Activated gamma-delta T cell treated with Interleukin-2 at 50 U/mL for 16 hours (primary cell): Measurements from ENCODE around the gene RUVBL1.

ENCODE experiments used
- DNase-seq: peaks from one replicate; pipeline ENCODE4 v3.0.0-alpha.2; 2020

The RUVBL1 gene

DNA sequence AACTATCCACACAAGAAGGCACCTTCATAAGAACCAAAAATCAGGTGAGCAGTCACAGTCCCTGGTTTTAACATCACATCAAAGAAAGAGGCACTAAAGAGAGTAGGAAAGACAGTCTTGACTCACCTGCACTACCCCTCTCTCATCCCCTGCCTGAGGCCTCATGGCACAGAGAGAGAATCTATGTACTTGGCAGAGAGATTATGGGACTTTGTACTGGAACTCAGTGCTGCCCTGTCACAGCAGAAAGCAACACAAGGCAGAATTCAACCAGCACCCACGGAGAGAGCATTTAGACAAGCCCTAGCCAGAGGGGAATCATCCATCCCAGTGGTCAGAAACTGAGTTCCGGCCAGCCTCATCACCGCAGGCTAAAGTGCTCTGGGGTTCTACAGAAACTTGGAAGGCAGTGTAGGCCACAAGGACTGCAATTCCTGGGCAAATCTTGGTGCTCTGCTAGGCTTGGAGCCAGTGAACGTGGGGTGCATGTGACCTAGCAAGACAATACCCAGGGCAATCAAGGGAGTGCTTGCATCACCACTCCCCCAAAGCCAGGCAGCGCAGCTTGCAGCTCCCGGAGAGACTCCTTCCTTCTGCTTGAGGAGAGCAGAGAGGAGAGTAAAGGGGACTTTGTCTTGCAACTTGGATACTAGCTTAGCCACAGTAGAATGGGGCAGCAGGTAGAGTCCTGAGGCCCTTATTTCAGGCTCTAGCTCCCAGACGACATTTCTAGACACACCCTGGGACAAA is 8.5 kb upstream of the RUVBL1 start:
- no peak for DNase-seq

DNA sequence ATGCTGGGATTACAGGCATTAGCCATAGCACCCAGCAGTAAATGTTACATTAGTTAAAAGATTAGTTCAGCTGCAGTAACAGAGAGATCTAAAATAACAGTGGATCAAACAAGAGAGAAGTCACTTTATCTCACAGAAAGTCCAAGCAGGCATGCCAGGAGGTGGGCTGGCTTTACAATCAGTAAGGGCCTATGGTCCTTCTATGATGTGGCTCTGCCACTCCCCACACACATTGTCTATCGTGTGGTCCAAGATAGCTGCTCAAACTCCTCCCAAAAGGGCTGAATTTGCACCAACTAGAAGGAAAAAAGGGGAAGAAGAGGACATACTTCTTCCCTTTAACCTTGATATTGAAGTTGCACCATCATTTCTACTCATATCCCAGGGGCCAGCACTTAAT is 4.6 kb upstream of the RUVBL1 start:
- DNase-seq, result no peak

DNA sequence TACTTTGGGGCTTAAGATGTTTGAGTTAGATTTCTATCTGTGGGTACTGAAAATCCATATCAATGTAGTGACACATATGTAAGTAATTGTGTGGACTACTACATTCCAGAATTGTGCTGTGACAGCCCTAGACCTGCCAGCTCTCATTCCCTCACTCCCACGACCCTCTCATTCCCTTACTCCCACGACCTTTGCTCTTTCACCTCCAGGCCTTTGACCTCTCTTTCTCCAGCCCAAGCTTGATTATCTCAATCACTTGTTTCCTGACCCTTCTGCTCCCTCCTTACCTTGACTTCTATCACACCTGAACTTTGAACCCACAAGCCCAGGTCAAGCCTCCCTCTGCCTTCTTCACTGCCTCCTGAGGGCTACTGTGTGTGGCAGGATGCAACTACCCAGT is 3.6 kb upstream of the RUVBL1 start:
- DNase-seq, result no peak

DNA sequence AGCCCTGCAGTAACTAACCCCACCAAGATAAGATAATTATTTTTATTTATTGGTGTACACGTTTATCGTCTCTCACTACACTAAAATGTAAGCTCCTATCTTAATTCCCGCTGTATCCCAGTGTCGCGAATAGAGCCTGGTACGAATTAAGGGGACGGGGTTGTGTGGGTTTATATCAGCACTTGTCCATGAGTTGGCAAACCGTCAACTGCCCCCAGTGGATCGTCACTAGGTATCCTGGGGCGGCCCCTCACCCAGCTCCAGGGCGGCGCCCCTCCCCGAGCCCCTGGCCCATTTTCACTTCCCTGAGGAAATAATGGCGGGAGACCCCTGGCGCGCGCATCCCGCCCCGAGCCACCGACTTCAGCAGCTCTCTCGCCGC is 465 bp downstream of the RUVBL1 start:
- DNase-seq, result no peak

DNA sequence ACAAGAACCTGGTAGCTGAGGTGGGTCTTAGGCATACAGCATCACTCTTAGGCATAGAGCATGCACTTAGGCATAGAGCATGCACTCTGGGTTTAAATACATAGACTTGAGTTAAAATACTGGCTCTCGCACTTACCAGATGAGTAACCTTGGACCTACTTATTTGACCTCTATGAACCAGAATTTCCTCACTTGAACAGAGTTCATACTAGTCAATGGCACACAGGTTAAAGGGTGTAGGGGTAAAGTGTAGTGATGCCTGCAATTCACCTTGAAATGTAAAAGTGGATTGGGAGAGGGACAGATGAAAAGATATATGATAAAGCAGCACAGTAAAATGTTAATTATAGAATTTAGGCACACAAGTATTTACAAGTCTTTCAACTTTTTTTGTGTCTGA is 1.6 kb downstream of the RUVBL1 start:
- no peak for DNase-seq

DNA sequence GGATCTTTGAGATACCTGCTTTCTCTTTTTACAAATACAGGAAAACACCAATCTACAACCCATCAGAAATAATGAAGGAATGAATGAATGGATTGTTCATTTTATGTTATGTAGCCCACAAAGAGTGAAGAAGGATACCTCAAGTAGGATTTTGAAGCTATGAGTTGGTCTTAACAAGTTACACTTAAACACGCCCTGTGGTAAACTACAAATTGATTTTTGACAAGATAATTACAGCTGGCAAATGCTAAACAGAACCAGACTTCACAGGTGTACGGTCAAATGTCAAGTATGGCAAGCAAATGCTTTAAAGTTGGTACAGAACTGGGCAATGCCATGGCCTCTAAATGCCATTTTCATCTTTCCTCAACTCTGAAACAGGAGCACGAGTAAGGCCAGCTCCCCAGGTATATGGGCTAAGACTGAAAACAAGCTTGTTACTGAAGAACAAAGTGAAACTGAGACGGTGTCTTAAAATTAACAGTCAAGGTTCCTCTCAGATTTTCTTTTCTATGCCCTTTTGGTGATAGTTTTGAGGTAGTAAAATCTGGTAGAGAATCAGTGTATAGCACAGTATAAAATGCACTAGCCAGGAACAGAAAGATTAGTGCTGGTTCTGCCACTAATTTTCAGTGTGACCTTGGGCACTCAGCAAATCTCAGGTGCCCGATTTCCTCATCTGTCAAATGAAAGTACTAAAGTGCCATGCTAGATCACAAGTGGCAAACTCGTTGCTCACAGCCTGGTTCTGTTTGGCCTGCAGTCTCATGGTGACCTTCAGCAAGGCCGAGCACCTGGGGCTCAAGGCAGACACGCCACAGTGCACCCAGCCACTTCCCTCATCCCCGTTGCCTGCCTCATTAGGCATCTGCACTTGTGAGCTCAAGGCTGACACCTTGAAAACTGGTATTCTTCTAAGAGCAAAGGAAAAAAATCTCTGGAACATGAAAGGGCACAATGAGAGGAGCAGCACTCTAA is 9.5 kb downstream of the RUVBL1 start:
- no peak for DNase-seq

DNA sequence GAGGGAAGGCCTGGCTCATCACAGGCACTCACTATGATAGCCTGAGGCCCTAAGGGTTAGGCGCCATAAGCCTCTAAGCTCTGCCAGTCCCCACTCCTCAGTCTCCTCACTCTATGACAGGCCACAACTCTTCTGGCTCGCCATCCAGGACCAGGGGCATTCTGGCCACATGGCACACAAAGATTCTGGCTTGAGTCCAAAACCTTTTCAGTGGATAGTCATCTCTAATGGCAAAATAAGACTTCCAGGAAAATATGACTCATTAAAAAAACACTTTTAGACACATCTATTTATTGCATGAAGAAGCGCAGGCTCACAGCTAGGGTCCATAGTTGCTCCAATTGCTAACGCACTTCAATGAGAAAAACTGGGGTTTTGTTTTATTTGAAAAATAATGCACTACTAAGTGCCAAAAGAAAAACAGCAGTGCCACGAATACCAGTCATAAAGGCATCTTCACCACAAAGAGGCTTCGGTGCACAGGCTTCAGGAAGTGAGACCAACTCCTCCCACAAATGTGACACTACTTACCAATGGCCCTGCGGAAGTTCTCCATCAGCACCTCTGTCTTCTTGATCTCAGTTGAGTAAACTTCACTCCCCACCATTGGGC is 11.1 kb downstream of the RUVBL1 start:
- peak; percentile 31 for DNase-seq

DNA sequence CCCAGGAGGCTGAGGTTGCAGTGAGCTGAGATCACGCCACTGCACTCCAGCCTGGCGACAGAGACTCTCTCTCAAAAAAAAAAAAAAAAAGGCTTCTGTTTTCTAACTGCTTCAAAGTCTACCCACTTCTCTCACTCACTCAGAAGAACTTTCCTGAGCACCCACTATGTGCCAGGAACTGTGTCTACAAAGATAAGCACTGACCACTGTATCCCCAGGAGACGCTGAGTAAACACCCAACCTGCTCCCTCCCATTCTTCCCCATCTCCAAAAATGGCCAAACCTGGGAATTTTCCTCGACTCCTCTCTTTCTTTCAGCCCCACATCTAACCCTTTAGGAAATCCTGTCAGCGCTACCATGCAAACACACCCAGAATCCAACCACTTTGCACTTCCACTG is 12.5 kb downstream of the RUVBL1 start:
- no peak for DNase-seq

DNA sequence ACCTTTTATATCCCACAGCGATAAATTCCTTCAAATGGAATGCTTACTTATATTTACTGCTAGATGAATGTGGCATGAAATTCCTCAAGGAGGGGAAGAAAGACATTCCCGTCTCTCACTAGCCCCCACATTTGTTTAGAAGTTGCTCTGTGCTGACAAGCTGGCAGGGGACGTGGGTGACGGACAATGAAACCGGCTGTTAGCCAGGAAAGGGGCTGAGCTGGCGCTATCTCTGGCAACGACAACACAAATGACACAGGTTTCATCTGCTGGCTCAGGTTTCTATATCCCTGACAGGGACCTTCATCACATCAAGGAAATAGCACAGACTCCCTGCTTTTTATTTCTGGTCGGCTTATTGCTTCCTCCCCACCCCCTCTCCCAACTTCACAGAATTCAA is 15.8 kb downstream of the RUVBL1 start:
- DNase-seq, result no peak

DNA sequence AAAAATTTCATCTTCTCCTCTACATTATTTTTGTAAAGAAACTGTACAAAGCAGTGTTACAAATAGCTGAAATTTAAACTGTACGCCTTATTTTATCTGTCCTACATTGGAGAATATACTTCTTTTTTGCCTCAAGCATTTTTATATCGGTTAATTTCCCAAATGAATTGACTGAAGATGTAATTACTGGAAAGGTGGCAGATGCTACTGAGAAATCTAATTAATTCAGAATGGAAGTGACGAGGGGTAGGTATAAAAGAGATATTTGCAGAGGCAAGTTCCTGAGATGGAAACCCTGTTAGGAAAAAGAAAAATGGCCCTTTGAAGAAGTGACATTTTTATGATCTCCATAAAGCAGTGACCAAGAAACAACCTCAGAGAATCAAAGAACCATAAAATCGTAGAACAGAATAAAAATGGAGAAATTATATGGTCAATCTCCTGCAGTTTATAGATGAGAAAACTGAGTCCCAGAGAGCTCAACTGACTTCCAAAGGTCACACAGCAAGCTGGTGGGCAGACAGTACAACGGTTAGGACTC is 20.4 kb downstream of the RUVBL1 start:
- no peak for DNase-seq

DNA sequence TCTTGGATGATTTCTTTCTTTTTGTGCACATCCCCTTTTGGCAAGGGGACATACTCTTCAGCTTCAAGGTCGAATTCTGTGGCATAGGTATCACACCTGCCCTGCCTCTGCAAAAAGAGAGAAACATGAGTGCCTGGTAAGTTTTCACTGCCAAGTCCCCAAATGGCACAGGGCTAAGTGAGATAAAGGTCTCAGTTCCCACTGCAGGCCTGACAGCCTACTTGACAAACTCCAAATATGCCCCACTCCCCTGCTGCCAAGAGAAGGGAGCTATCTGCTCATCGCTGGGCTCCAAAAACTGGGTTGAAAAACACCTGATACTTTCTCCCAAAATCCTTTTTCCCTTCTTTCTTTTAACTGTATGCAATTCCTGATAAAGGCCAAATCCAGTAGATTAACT is 23.0 kb downstream of the RUVBL1 start:
- no peak for DNase-seq

DNA sequence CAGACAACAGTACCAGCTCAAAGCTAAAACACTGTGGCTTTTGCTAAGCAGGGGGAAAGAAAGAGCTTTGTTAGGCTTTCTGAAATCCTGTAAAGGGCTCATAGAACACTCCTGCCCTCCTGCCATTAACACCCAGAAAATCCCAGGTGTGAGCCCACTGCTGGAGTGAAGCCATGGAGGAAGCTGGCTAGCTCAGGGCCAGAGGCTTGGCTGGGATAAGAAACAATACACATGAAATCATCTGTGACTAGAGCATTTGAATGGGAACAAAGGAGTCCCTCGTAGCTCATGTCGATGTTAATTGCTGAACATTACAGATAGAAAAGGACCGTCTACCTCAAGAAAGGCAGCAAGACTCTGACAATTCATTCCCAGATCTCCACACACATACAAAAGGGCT is 23.5 kb downstream of the RUVBL1 start:
- no peak for DNase-seq

DNA sequence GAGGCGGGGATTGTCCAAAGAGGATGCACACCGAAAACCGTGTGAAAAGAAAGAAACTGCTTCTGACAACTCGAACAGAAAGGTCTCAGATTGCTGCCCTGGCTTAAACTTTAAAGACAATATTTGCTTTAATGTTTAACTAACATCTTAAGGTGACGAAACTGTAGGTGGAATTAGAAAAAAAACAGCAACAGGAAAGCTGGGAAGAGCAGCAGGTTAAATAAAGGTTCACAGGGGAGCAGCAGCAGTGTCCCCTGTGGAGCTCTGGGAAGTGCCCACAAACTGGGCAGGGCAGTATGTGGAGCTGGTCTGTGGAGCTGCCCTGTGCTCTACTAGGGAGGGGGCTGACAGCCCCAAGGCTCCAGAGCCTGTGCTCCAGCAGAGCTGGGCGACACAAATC is 25.4 kb downstream of the RUVBL1 start:
- DNase-seq, result no peak

DNA sequence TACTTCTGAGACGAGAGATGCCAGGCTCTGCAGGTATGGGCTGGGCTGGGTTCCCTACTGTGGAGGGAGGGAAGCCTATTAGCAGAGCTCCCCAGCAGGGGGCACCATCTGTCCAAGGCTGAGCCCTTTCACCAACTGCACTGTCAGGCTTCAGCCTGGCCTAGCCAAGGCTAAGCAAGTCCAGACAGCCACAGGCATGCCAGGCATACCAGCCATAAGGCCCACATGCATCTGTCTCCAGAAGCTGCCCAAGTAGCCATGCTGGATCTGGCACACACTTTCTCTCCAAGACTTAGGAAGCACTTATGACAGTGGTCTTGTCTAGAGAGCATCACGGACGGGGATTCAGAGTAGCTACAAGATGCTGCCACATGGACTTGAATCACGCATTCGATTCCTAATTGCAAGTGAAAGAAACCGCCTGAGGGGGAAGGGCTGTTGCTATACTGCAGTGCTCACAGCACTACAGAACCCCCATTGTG is 28.3 kb downstream of the RUVBL1 start:
- peak; percentile 79 for DNase-seq

DNA sequence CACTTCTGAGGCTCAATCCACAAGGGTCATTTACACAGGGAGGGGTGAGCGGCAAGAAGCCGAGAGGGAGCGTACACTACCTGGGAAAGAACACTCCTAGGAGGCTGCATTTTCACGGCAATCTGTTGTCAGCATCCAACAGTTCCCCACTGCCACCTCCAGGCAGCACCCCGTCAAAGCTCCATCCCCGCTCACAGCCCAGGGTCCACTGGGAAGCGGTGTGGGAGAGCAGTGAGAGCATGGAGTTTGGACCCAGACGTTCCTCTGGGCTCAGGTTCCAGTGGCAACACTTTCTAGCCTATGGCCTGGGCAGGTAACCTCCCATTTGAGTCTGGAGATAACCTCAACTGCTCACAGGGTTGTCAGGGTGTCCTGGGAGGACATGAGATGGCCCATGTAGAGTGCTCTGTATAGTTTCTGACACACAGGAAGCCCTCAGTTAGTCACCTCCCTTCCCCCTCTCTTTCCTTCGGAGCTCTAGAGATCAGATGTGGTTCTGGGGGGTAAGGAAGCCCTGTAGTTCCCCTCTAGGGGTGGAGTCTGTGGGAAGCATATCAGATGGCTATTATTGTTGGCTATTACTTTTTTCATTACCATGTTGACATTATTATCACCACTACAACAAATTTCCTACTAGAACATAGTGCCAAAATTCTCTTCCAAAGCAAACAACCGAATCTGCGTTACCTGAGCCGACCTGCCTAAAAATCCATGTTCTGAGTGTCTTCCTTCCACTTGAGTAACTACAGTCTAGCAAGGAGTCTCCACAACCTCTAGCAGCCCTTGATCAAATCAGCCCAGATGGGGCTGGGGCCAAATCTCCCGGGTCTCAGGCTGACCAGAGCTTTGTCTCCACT is 29.1 kb downstream of the RUVBL1 start:
- DNase-seq, result no peak

DNA sequence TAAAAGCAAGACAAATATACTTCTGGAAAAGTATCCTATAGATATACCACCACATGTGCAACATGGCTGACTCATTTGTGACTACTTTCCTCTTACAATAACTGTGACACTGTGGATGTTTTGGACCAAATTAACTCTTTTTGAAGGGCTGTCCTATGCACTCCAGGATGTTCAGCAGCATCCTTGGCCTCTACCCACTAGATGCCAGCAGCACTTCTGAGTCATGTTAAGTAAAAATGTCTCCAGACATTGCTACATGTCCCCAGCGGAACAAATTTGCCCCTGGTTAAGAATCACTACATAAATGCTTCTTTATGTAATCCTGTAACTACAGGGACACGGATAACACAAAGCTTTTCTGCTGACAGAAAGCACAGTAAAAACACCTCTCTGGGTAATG is 32.0 kb downstream of the RUVBL1 start:
- DNase-seq, result no peak

DNA sequence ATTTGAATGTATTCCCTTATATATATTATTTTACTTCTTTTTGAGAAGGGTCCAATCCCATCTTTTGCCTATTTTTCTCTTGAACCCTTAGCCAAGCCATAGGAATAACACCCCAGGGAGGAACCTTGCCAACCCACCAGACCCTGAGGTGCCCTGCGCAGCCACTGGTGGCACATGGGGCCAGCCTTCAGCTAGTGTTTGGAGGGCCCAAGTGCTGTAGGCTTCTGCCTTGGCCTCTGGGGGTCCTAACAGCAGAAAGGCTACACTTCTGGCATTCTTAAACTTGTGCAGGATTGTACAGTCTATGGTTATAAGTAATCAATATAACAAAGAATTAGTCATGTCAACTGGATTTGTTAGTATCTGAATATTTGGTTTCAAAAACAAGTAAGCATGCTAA is 34.5 kb downstream of the RUVBL1 start:
- no peak for DNase-seq

DNA sequence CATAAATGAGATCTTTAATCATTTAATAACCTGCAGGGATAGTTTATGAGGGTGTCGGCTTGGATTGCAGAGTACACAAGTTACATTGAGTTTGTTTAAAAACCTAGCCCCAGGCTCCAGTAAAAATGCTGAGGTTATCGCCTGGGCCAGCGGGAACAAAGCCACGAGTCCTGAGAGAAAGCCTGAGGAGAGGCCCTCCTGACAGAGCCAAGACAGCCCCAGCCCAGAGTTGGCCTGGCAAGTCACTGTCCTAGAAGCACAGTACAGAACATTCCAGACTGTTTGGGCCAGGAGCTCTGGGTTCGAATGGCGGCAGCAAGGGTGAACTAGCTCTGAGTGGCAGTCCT is 39.0 kb downstream of the RUVBL1 start:
- no peak for DNase-seq

DNA sequence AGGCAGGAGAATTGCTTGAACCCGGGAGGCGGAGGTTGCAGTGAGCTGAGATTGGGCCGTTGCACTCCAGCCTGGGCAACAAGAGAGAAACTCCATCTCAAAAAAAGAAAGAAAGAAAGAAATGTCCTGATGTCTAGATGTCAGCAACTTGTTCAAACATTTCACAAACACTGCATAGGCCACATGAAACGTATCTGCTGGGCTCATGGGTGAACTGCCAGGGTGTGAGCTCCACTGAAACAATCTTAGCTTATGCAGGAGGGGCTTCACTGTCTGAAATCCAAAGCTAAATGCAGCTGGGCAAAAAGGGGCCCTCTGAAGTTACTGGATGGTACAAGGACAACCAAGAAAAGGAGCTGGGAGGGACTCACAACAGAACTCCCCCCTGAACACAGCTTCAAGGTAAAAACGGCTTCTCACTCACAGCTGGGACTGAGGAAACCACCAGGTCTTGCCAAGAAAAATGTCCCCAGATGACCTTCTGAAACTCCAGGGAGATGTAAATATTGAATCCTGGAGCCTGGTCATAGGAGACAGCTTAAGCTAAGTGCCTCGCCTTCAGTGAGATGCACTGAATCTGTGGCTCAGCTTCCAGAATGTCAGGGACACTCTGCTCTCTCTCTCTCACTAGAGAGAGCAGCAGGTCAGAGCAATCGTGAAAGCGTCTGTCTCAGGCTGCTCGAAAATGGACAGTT is 39.5 kb downstream of the RUVBL1 start:
- no peak for DNase-seq

DNA sequence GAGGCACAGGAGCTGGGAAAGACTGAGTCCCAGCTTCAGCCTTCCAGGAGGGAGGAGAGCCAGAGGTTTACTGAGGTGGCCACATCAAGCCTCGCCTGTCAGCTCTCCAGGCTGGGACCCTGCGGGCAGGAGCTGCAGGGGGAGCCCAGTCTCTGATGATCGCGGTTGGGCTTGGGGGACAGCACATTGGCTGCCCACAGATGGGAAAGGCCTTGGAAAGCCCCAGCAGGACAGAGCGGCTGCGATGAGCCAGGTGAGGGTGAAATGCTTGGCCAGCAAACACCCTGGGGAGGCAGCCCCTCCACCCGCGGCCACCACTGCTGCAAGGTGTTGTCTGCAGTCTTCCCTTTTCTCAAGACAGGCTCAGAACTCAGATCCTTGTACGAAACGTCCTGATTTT is 40.2 kb downstream of the RUVBL1 start:
- no peak for DNase-seq

DNA sequence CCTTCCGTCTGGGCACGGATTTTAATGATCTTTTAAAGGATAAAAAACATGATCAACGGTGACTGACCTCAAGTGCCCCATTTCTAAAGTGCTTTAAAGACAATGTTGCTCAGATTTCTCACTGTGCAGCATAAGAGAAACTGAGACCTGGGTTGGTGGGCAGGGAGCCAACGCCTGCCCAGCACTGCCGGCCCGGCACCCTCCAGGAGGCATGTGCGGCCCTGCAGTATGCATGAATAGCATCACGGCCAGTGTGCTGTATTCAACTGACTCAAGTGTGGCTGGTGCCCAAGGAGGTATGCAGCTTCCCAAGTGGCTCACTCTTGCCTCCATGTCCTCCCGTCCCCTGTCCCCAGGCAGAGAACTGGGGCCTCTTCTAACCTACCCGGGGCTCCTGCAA is 41.1 kb downstream of the RUVBL1 start:
- DNase-seq, result no peak

DNA sequence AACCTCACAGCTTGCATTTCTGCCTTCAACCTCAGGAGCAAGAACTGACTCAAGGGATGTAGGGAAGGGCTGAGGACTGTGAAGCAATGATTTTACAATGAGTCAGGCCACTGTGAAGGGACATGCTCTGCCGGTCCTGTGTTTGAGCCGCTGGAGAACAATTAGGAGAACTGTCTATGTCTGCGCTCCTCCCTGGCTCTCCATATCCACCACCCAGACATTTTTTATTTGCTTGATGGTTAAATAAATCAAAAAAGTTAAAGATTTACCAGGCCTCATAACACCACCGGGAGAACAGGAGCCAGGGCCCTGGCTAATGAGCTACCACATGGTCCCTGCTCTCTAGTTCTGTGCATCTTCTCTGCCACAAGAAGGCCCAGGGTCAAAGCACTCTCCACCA is 41.8 kb downstream of the RUVBL1 start:
- DNase-seq, result no peak
